ENCODE results near the gene YAF2. TPM values are rescaled to one million over a fixed set of nuclear protein-coding genes. Genes with fewer than 3 reads are reported as not detected.

Gene YAF2
- total RNA-seq, 3 donors from 2014 or later (not counting 1 experiment from before 2014, with no cell fraction given) = 96.2 to 124 (median 101) TPM

GRCh38 chr12:42128888-42129287 is 109.2 kb downstream of the YAF2 start:
- ATAC-seq = no peak
- intact Hi-C loops (cut with micrococcal nuclease) = loop anchor here (1.0 kb wide), 1 partner anchor 243 kb away; no protein-coding TSS in a partner anchor
- Mint-ChIP-seq H3K4me1 (peaks cover 26 to 37% of the 10 kb centered on the region in 2 donors), H3K4me3 (no peak overlapping the region), H3K36me3 (no peaks in the 10 kb centered on the region), H3K27me3 (ENCODE audit: low read depth in 2 of 2) (no peaks in the 10 kb centered on the region), H3K9me3 (no peaks in the 10 kb centered on the region), H3K27ac (no peak overlapping the region)
- no peaks in the 10 kb centered on the region for H3K27me3 ChIP-seq (ENCODE audit: control insufficient read depth, insufficient read depth, low read length)
- WGBS (ENCODE audit: insufficient coverage) = 97% methylated on average over 6 of the region's 6 CpGs
- H3K27ac ChIP-seq (ENCODE audit: low read length) = no peak overlapping the region
- H3K9me3 ChIP-seq (ENCODE audit: control insufficient read depth, insufficient read depth, low read length) = no peaks in the 10 kb centered on the region
- no peaks in the 10 kb centered on the region for H3K4me1 ChIP-seq (ENCODE audit: control insufficient read depth, insufficient read depth, low read length)
- no peak for DNase-seq
- H3K4me3 ChIP-seq (ENCODE audit: low read length) = no peak overlapping the region
- no peak for TF ChIP-seq CTCF (IDR thresholded peaks at IDR 0.05)
- no peaks in the 10 kb centered on the region for H3K36me3 ChIP-seq (ENCODE audit: control insufficient read depth, insufficient read depth, low read length)

- no peak overlapping the region for H3K27ac Mint-ChIP-seq
- Histone ChIP-seq H3K27ac (ENCODE audit: low read length) (no peak overlapping the region), H3K4me3 (ENCODE audit: low read length) (no peak overlapping the region), H3K27me3 (ENCODE audit: control insufficient read depth, insufficient read depth, low read length) (no peaks in the 10 kb centered on the region), H3K9me3 (ENCODE audit: control insufficient read depth, insufficient read depth, low read length) (no peaks in the 10 kb centered on the region), H3K4me1 (ENCODE audit: control insufficient read depth, insufficient read depth, low read length) (no peaks in the 10 kb centered on the region), H3K36me3 (ENCODE audit: control insufficient read depth, insufficient read depth, low read length) (no peaks in the 10 kb centered on the region)
- H3K9me3 Mint-ChIP-seq = no peaks in the 10 kb centered on the region
- peaks cover 26 to 31% of the 10 kb centered on the region in 2 donors for H3K4me1 Mint-ChIP-seq
- H3K36me3 Mint-ChIP-seq = no peaks in the 10 kb centered on the region
- H3K4me3 Mint-ChIP-seq = no peak overlapping the region
- no peak for TF ChIP-seq CTCF (IDR thresholded peaks at IDR 0.05)
- DNase-seq (no peak), ATAC-seq (no peak)
- intact Hi-C loops (cut with micrococcal nuclease) = no loop called here
- 67% methylated on average over 2 of the region's 3 CpGs for WGBS (ENCODE audit: insufficient coverage)
- H3K27me3 Mint-ChIP-seq (ENCODE audit: low read depth in 2 of 2) = no peaks in the 10 kb centered on the region
Measured at GRCh38 chr12:42128327-42128726, 109.7 kb downstream of the YAF2 start.

GRCh38 chr12:42126963-42127362 is 111.1 kb downstream of the YAF2 start:
- no peak overlapping the region for H3K4me3 Mint-ChIP-seq
- peaks cover 18 to 28% of the 10 kb centered on the region in 2 donors for H3K4me1 Mint-ChIP-seq
- WGBS (ENCODE audit: insufficient coverage) = no CpG with 5 or more reads among the region's 1 CpG
- Histone ChIP-seq H3K4me1 (ENCODE audit: control insufficient read depth, insufficient read depth, low read length) (no peaks in the 10 kb centered on the region), H3K4me3 (ENCODE audit: low read length) (no peak overlapping the region), H3K27me3 (ENCODE audit: control insufficient read depth, insufficient read depth, low read length) (no peaks in the 10 kb centered on the region), H3K36me3 (ENCODE audit: control insufficient read depth, insufficient read depth, low read length) (no peaks in the 10 kb centered on the region), H3K9me3 (ENCODE audit: control insufficient read depth, insufficient read depth, low read length) (no peaks in the 10 kb centered on the region), H3K27ac (ENCODE audit: low read length) (no peak overlapping the region)
- no peak for TF ChIP-seq CTCF (IDR thresholded peaks at IDR 0.05)
- intact Hi-C loops (cut with micrococcal nuclease) = no loop called here
- ATAC-seq (peak in 2 of 3 donors; percentile 38 to 49), DNase-seq (peak in 1 of 2 donors; percentile 18)
- no peaks in the 10 kb centered on the region for H3K27me3 Mint-ChIP-seq (ENCODE audit: low read depth in 2 of 2)
- no peaks in the 10 kb centered on the region for H3K9me3 Mint-ChIP-seq
- no peaks in the 10 kb centered on the region for H3K36me3 Mint-ChIP-seq
- peak overlapping the region in 1 of 2 donors; percentile 29 for H3K27ac Mint-ChIP-seq

GRCh38 chr12:42125388-42125767 is 112.7 kb downstream of the YAF2 start:
- ATAC-seq = peak; percentile 32 to 57 (median 57)

More at GRCh38 chr12:42125388-42125767, 112.7 kb downstream of the YAF2 start:
- Mint-ChIP-seq H3K4me3 (no peak overlapping the region), H3K36me3 (no peaks in the 10 kb centered on the region), H3K27ac (no peak overlapping the region), H3K9me3 (no peaks in the 10 kb centered on the region), H3K4me1 (peaks cover 4 to 19% of the 10 kb centered on the region in 2 donors), H3K27me3 (ENCODE audit: low read depth in 2 of 2) (no peaks in the 10 kb centered on the region)
- WGBS (ENCODE audit: insufficient coverage) = 15% methylated on average over 1 of the region's 1 CpG
- H3K27ac ChIP-seq (ENCODE audit: low read length) = no peak overlapping the region
- no peak for DNase-seq
- no peaks in the 10 kb centered on the region for H3K9me3 ChIP-seq (ENCODE audit: control insufficient read depth, insufficient read depth, low read length)
- intact Hi-C loops (cut with micrococcal nuclease) = no loop called here
- no peak for TF ChIP-seq CTCF (IDR thresholded peaks at IDR 0.05)
- H3K27me3 ChIP-seq (ENCODE audit: control insufficient read depth, insufficient read depth, low read length) = no peaks in the 10 kb centered on the region
- H3K4me1 ChIP-seq (ENCODE audit: control insufficient read depth, insufficient read depth, low read length) = no peaks in the 10 kb centered on the region
- H3K36me3 ChIP-seq (ENCODE audit: control insufficient read depth, insufficient read depth, low read length) = no peaks in the 10 kb centered on the region
- no peak overlapping the region for H3K4me3 ChIP-seq (ENCODE audit: low read length)
